Neural progenitor cell (in vitro differentiated cells): Measurements from ENCODE around the gene TMEM179. TPM values are rescaled to one million over a fixed set of nuclear protein-coding genes. Genes with fewer than 3 reads are reported as not detected.

Experiments
- DNase-seq: peaks from one replicate; pipeline ENCODE4 v3.0.0-alpha.2; 2016; ENCODE audit warnings: low spot score
- H2AFZ ChIP-seq: fragments of 200-600 bp; sonication (generic); replicated peaks from 2 replicates; pipeline ENCODE4 v1.6.1; 2016; ENCODE audit warnings: antibody characterized with exemption
- H3F3A ChIP-seq: fragments of 200-600 bp; sonication (generic); 2 replicates; pipeline ENCODE4 v1.6.1; 2016; ENCODE audit warnings: antibody characterized with exemption, low read depth
- H3K27ac ChIP-seq: fragments of 200-600 bp; sonication (generic); 2 replicates; pipeline ENCODE4 v1.5.1; 2016; ENCODE audit warnings: mild to moderate bottlenecking
- H3K27me3 ChIP-seq: fragments of 200-600 bp; sonication (generic); 2 replicates; pipeline ENCODE4 v1.6.1; 2016; ENCODE audit warnings: mild to moderate bottlenecking, moderate library complexity
- H3K36me3 ChIP-seq: fragments of 200-600 bp; sonication (generic); 2 replicates; pipeline ENCODE4 v1.5.1; 2016
- H3K4me1 ChIP-seq: fragments of 200-600 bp; sonication (generic); 2 replicates; pipeline ENCODE4 v1.6.1; 2016; ENCODE audit warnings: mixed run types
- H3K4me2 ChIP-seq: fragments of 200-600 bp; sonication (generic); 2 replicates; pipeline ENCODE4 v1.6.1; 2016
- H3K4me3 ChIP-seq: fragments of 200-600 bp; sonication (generic); 2 replicates; pipeline ENCODE4 v1.5.1; 2016
- H3K79me2 ChIP-seq: fragments of 200-600 bp; sonication (generic); 2 replicates; pipeline ENCODE4 v1.6.1; 2016; ENCODE audit warnings: low read depth
- H3K9ac ChIP-seq: fragments of 200-600 bp; sonication (generic); 2 replicates; pipeline ENCODE4 v1.6.1; 2016
- H3K9me3 ChIP-seq: fragments of 200-600 bp; sonication (generic); 2 replicates; pipeline ENCODE4 v1.5.1; 2016; ENCODE audit warnings: low read depth
- H4K20me1 ChIP-seq: fragments of 200-600 bp; sonication (generic); 2 replicates; pipeline ENCODE4 v1.6.1; 2016; ENCODE audit warnings: low read depth
- H3K27ac Mint-ChIP-seq: 3 replicates; pipeline ENCODE4 v1.8.0; 2021; ENCODE audit warnings: mixed read lengths
- H3K27me3 Mint-ChIP-seq: 2 replicates; pipeline ENCODE4 v1.8.0; 2022; ENCODE audit warnings: low read depth, mild to moderate bottlenecking, inconsistent platforms, moderate library complexity, mixed read lengths; ENCODE audit not compliant: insufficient read depth
- H3K36me3 Mint-ChIP-seq: 3 replicates; pipeline ENCODE4 v1.8.0; 2021; ENCODE audit warnings: mixed read lengths
- H3K4me1 Mint-ChIP-seq: 3 replicates; pipeline ENCODE4 v1.8.0; 2021; ENCODE audit warnings: mixed read lengths
- H3K4me3 Mint-ChIP-seq: 3 replicates; pipeline ENCODE4 v1.8.0; 2021; ENCODE audit warnings: mild to moderate bottlenecking, moderate library complexity, mixed read lengths
- H3K9me3 Mint-ChIP-seq: 3 replicates; pipeline ENCODE4 v1.8.0; 2020; ENCODE audit warnings: mixed read lengths
- EZH2 ChIP-seq: fragments of 200-600 bp; sonication (generic); IDR thresholded peaks from 2 replicates; pipeline ENCODE4 v1.6.1; 2017; ENCODE audit warnings: antibody characterized with exemption, mild to moderate bottlenecking, moderate library complexity
- EZH2phosphoT487 ChIP-seq: fragments of 200-600 bp; sonication (generic); IDR thresholded peaks from 2 replicates; pipeline ENCODE4 v1.6.1; 2017; ENCODE audit warnings: antibody characterized with exemption
- total RNA-seq: library from RNA; depleted of rRNA; stranded (reverse); fragments of >200 nt; gene quantifications from 2 replicates; pipeline ENCODE4 v1.2.3, GENCODE V29; 2015; ENCODE audit warnings: low replicate concordance
- TF ChIP-seq, protein P1 (sequence below): fragments of 200-600 bp; sonication (generic); IDR thresholded peaks from 2 replicates; pipeline ENCODE4 v1.5.1; 2017; ENCODE audit warnings: antibody characterized with exemption, mild to moderate bottlenecking

TMEM179 gene
- total RNA-seq, 1 donor from 2014 or later = 0.77 TPM

DNA sequence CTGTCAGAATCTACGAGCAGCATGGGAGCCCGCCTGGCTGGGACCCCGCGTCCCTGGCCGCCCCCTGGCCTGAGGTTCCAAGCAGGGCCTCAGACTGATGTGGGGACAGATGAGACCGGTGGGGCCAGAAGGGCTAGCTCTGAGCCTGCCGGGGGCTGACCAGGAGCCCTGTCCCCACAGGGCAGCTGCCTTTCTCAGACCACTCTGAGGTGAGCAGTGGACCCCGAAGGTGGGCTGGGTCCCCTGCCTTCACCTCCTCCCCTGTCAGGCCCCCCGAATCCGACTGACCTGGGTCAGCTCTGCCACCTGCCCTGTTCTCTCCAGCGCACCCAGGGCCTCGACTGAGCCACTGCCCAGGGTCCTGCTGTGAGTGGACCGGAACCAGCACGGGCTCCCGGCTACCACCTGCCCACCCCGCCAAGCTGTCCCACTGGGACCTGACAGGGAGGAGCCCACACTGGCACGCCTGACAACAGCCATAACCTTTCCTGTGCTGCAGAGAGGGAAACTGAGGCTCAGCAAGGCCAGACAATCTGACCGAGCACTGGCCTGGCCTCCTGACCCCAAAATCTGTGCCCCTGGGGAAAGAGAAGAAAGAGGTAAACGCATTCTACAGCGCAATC is 29.7 kb upstream of the TMEM179 start:
- TF ChIP-seq EZH2phosphoT487 (no peak), EZH2 (no peak)
- TF ChIP-seq, protein P1, sequence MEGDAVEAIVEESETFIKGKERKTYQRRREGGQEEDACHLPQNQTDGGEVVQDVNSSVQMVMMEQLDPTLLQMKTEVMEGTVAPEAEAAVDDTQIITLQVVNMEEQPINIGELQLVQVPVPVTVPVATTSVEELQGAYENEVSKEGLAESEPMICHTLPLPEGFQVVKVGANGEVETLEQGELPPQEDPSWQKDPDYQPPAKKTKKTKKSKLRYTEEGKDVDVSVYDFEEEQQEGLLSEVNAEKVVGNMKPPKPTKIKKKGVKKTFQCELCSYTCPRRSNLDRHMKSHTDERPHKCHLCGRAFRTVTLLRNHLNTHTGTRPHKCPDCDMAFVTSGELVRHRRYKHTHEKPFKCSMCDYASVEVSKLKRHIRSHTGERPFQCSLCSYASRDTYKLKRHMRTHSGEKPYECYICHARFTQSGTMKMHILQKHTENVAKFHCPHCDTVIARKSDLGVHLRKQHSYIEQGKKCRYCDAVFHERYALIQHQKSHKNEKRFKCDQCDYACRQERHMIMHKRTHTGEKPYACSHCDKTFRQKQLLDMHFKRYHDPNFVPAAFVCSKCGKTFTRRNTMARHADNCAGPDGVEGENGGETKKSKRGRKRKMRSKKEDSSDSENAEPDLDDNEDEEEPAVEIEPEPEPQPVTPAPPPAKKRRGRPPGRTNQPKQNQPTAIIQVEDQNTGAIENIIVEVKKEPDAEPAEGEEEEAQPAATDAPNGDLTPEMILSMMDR = no peak
- no peaks in the 10 kb centered on the region for H3K36me3 ChIP-seq
- DNase-seq = no peak
- H2AFZ ChIP-seq = no peak overlapping the region
- no peak overlapping the region for H3K27ac Mint-ChIP-seq
- H3K27me3 Mint-ChIP-seq = peaks cover 12% of the 10 kb centered on the region
- no peak overlapping the region for H3K4me2 ChIP-seq
- no peak overlapping the region for H3K4me3 ChIP-seq
- no peaks in the 10 kb centered on the region for H3K9me3 ChIP-seq
- H3K4me1 ChIP-seq = peaks cover 3% of the 10 kb centered on the region
- no peak overlapping the region for H3K4me3 Mint-ChIP-seq
- no peaks in the 10 kb centered on the region for H3K79me2 ChIP-seq
- H3F3A ChIP-seq = no peaks in the 10 kb centered on the region
- H3K27me3 ChIP-seq = no peaks in the 10 kb centered on the region
- no peaks in the 10 kb centered on the region for H3K36me3 Mint-ChIP-seq
- H3K4me1 Mint-ChIP-seq = no peaks in the 10 kb centered on the region
- no peaks in the 10 kb centered on the region for H4K20me1 ChIP-seq
- H3K9ac ChIP-seq = no peak overlapping the region
- H3K9me3 Mint-ChIP-seq = peaks cover 5% of the 10 kb centered on the region
- H3K27ac ChIP-seq = no peak overlapping the region

- Histone ChIP-seq H3K4me1 (peaks cover 2% of the 10 kb centered on the region), H2AFZ (no peak overlapping the region), H3K9me3 (no peaks in the 10 kb centered on the region), H3K4me2 (no peak overlapping the region), H3K27ac (no peak overlapping the region), H4K20me1 (no peaks in the 10 kb centered on the region), H3K9ac (no peak overlapping the region), H3K27me3 (no peaks in the 10 kb centered on the region), H3K79me2 (no peaks in the 10 kb centered on the region), H3F3A (no peaks in the 10 kb centered on the region), H3K4me3 (no peak overlapping the region), H3K36me3 (no peaks in the 10 kb centered on the region)
- Mint-ChIP-seq H3K27me3 (peaks cover 8% of the 10 kb centered on the region), H3K36me3 (no peaks in the 10 kb centered on the region), H3K4me1 (no peaks in the 10 kb centered on the region), H3K9me3 (peaks cover 10% of the 10 kb centered on the region), H3K27ac (no peak overlapping the region), H3K4me3 (no peak overlapping the region)
- TF ChIP-seq, protein P1 = no peak
- no peak for TF ChIP-seq EZH2
- no peak for DNase-seq
These were observed 28.9 kb upstream of the TMEM179 start for GRCh38 chr14:104633276-104634137.

- no peak overlapping the region for H3K27ac Mint-ChIP-seq
- Histone ChIP-seq H3K4me3 (no peak overlapping the region), H3K9me3 (no peaks in the 10 kb centered on the region), H3K79me2 (no peaks in the 10 kb centered on the region), H3K27ac (no peak overlapping the region), H3K4me1 (no peaks in the 10 kb centered on the region), H2AFZ (no peak overlapping the region), H3K36me3 (no peaks in the 10 kb centered on the region), H4K20me1 (no peaks in the 10 kb centered on the region), H3K9ac (no peak overlapping the region), H3F3A (no peaks in the 10 kb centered on the region), H3K4me2 (no peak overlapping the region), H3K27me3 (no peaks in the 10 kb centered on the region)
- peaks cover 10% of the 10 kb centered on the region for H3K27me3 Mint-ChIP-seq
- H3K9me3 Mint-ChIP-seq = peaks cover 17% of the 10 kb centered on the region
- TF ChIP-seq EZH2 (no peak), EZH2phosphoT487 (no peak)
- TF ChIP-seq, protein P1 = no peak
- H3K4me3 Mint-ChIP-seq = no peak overlapping the region
- no peaks in the 10 kb centered on the region for H3K36me3 Mint-ChIP-seq
- DNase-seq = no peak
- no peaks in the 10 kb centered on the region for H3K4me1 Mint-ChIP-seq
These were observed 28.2 kb upstream of the TMEM179 start for GRCh38 chr14:104632781-104633180.
